ENCODE measurements around the gene CD300C. TPM values are rescaled to one million over a fixed set of nuclear protein-coding genes. Genes with fewer than 3 reads are reported as not detected.

CD300C gene
- total and polyA plus RNA-seq, 10 of the 15 experiments (the other 5 are each of a cell fraction or from before 2014, with no cell fraction given), result 0.12 to 0.38 (median 0.23) TPM; not detected in 3

DNA sequence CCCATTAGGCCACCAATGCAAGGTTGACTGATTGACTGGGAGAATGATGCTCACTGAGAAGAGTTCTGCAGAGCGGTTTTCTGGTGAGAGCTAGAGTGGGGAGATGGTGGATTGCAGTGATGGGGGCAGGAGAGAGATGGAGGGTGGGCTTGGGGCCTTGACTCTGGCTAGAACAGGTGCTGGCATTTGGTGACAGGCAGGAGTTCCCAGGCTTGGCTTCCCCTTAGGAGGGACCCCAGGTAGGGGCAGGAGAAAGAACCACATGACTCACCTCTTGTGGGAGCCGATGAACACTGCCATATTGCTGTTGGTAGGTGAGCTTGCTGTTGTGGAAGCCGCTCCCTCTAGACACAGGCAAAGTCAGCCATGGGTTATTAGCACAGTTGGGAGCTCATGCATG is 22.6 kb downstream of the CD300C start:
- Histone ChIP-seq H3K27me3 (replicated peaks in 1 of 2; ENCODE audit: control insufficient read depth in 2 of 2, insufficient read depth in 2 of 2, low read length in 1 of 2) (no peaks in the 10 kb centered on the region; a peak in 1 of 4 replicates), H2AFZ (ENCODE audit: control insufficient read depth, low read depth, low read length) (no peak overlapping the region), H3K79me2 (ENCODE audit: control insufficient read depth, insufficient read depth, low read length) (no peaks in the 10 kb centered on the region), H4K20me1 (ENCODE audit: control insufficient read depth, insufficient read depth) (no peaks in the 10 kb centered on the region), H3K4me3 (no peak overlapping the region), H3K4me1 (ENCODE audit: control insufficient read depth, insufficient read depth, low read length) (peaks cover 13% of the 10 kb centered on the region), H3K9ac (ENCODE audit: control insufficient read depth, insufficient read depth, low read length) (no peak overlapping the region), H3K9me3 (replicated peaks; ENCODE audit: control insufficient read depth, insufficient read depth, low read length) (no peaks in the 10 kb centered on the region; the same call in 2 of the 3 replicates), H3K4me2 (ENCODE audit: control insufficient read depth, insufficient read depth) (no peak overlapping the region), H3K27ac (ENCODE audit: control insufficient read depth, insufficient read depth) (no peak overlapping the region), H3K36me3 (ENCODE audit: control insufficient read depth in 2 of 2, insufficient read depth in 2 of 2, low read length in 1 of 2) (no peaks in the 10 kb centered on the region)
- ChIA-PET RAD21 (ENCODE audit: unreplicated experiment) (no interaction called here), POLR2A (no interaction called here), SMC1A (ENCODE audit: uncharacterized antibody, unreplicated experiment) (interaction anchor here (1.0 to 4.0 kb wide), 2 partner anchors 9 to 63 kb away, joined by 3 to 21 read pairs; partner anchors contain the start of gene CD300LB), CTCF (no interaction called here)
- DNase-seq (ENCODE audit: low read depth, low spot score), result no peak
- FAIRE-seq, result no peak
- in situ Hi-C loops (cut with MboI), result no loop called here
- no peak for ATAC-seq
- no peak for TF ChIP-seq ZBED1 (IDR thresholded peaks at IDR 0.05; ENCODE audit: borderline replicate concordance)
- no peak for TF ChIP-seq SREBF1 (IDR thresholded peaks at IDR 0.05; ENCODE audit: low read length)
- TF ChIP-seq, protein P1, sequence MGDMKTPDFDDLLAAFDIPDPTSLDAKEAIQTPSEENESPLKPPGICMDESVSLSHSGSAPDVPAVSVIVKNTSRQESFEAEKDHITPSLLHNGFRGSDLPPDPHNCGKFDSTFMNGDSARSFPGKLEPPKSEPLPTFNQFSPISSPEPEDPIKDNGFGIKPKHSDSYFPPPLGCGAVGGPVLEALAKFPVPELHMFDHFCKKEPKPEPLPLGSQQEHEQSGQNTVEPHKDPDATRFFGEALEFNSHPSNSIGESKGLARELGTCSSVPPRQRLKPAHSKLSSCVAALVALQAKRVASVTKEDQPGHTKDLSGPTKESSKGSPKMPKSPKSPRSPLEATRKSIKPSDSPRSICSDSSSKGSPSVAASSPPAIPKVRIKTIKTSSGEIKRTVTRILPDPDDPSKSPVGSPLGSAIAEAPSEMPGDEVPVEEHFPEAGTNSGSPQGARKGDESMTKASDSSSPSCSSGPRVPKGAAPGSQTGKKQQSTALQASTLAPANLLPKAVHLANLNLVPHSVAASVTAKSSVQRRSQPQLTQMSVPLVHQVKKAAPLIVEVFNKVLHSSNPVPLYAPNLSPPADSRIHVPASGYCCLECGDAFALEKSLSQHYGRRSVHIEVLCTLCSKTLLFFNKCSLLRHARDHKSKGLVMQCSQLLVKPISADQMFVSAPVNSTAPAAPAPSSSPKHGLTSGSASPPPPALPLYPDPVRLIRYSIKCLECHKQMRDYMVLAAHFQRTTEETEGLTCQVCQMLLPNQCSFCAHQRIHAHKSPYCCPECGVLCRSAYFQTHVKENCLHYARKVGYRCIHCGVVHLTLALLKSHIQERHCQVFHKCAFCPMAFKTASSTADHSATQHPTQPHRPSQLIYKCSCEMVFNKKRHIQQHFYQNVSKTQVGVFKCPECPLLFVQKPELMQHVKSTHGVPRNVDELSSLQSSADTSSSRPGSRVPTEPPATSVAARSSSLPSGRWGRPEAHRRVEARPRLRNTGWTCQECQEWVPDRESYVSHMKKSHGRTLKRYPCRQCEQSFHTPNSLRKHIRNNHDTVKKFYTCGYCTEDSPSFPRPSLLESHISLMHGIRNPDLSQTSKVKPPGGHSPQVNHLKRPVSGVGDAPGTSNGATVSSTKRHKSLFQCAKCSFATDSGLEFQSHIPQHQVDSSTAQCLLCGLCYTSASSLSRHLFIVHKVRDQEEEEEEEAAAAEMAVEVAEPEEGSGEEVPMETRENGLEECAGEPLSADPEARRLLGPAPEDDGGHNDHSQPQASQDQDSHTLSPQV (IDR thresholded peaks at IDR 0.05), result no peak
- no peak for TF ChIP-seq FOS (IDR thresholded peaks at IDR 0.05; ENCODE audit: borderline replicate concordance, extremely low read depth, insufficient read length)
- no peak for TF ChIP-seq DPF2 (IDR thresholded peaks at IDR 0.05)
- TF ChIP-seq KLF5 (IDR thresholded peaks at IDR 0.05; ENCODE audit: partially characterized antibody), result no peak
- no peak for TF ChIP-seq HDAC2 (IDR thresholded peaks at IDR 0.05)
- TF ChIP-seq MTA3 (IDR thresholded peaks at IDR 0.05; ENCODE audit: borderline replicate concordance, low read length), result no peak
- TF ChIP-seq HCFC1 (IDR thresholded peaks at IDR 0.05; ENCODE audit: low read length), result no peak
- no peak for TF ChIP-seq JUNB (IDR thresholded peaks at IDR 0.05)
- TF ChIP-seq SUPT20H (IDR thresholded peaks at IDR 0.05; ENCODE audit: borderline replicate concordance, control insufficient read depth, low read depth, low read length), result no peak
- intact Hi-C loops (cut with micrococcal nuclease; ENCODE audit: unreplicated experiment), result no loop called here
- WGBS (ENCODE audit: insufficient coverage, insufficient replicate concordance, low lambda C conversion rate, missing lambda C conversion rate), result 36% methylated on average over 3 of the region's 3 CpGs
- BruUV-seq (replicated peaks), result no TSS peak

Measured in GM12878 (cell line).